22Rv1 (cell line): ENCODE measurements around the gene ATP2C1.

Experiments used
- H3K27ac ChIP-seq: fragments of 450-650 bp; 2 replicates; pipeline ENCODE4 v1.5.1; 2017
- CTCF ChIP-seq: fragments of 450-650 bp; IDR thresholded peaks from 2 replicates; pipeline ENCODE4 v1.5.1; 2017; ENCODE audit warnings: mild to moderate bottlenecking
- ZFX ChIP-seq: fragments of 450-650 bp; IDR thresholded peaks from 2 replicates; pipeline ENCODE4 v1.6.1; 2017; ENCODE audit warnings: antibody characterized with exemption, borderline replicate concordance

ATP2C1 gene

GRCh38 chr3:130926504-130926903, 32.6 kb downstream of the ATP2C1 start:
- TF ChIP-seq CTCF (no peak), ZFX (no peak)
- no peak overlapping the region for H3K27ac ChIP-seq

GRCh38 chr3:130929804-130930203, 35.9 kb downstream of the ATP2C1 start:
- no peak for TF ChIP-seq ZFX
- no peak for TF ChIP-seq CTCF
- no peak overlapping the region for H3K27ac ChIP-seq

- TF ChIP-seq ZFX (no peak), CTCF (no peak)
- no peak overlapping the region for H3K27ac ChIP-seq
These were observed 39.1 kb downstream of the ATP2C1 start for GRCh38 chr3:130932979-130933378.

- no peak overlapping the region for H3K27ac ChIP-seq
These were observed 40.0 kb downstream of the ATP2C1 start for GRCh38 chr3:130933801-130934345.

GRCh38 chr3:130934442-130935089, 40.7 kb downstream of the ATP2C1 start:
- H3K27ac ChIP-seq, result no peak overlapping the region
- TF ChIP-seq CTCF, result no peak
- no peak for TF ChIP-seq ZFX

More at GRCh38 chr3:130933801-130934345, 40.0 kb downstream of the ATP2C1 start:
- TF ChIP-seq CTCF (no peak), ZFX (no peak)

- H3K27ac ChIP-seq, result no peak overlapping the region
- TF ChIP-seq ZFX (no peak), CTCF (no peak)
These were observed 42.0 kb downstream of the ATP2C1 start for GRCh38 chr3:130935761-130936492.

GRCh38 chr3:130939753-130940152, 45.9 kb downstream of the ATP2C1 start:
- no peak overlapping the region for H3K27ac ChIP-seq
- TF ChIP-seq ZFX, result no peak
- no peak for TF ChIP-seq CTCF
